ENCODE results near the gene C1orf105.

DNA sequence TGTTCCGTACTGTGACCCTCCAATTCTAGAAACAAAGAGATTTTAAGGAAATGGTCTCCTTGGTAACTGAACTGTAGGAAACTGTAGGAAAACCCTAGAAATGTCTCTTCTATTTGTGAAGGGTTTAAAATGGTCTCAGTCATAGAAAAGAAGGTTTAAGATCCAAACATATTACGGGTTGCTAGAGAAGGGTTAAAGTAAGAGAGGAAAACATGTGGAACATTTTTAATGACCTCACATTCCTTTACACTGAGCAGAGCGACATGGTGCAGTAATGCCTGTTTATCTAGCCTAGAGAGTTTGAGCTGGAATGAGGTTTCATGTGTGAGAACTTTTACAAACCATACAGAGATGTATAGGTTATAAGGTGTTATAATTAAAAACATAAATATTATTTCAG, 36.9 kb upstream of the C1orf105 start:
- TF ChIP-seq, protein P1, sequence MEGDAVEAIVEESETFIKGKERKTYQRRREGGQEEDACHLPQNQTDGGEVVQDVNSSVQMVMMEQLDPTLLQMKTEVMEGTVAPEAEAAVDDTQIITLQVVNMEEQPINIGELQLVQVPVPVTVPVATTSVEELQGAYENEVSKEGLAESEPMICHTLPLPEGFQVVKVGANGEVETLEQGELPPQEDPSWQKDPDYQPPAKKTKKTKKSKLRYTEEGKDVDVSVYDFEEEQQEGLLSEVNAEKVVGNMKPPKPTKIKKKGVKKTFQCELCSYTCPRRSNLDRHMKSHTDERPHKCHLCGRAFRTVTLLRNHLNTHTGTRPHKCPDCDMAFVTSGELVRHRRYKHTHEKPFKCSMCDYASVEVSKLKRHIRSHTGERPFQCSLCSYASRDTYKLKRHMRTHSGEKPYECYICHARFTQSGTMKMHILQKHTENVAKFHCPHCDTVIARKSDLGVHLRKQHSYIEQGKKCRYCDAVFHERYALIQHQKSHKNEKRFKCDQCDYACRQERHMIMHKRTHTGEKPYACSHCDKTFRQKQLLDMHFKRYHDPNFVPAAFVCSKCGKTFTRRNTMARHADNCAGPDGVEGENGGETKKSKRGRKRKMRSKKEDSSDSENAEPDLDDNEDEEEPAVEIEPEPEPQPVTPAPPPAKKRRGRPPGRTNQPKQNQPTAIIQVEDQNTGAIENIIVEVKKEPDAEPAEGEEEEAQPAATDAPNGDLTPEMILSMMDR (conservative IDR thresholded peaks at IDR 0.05; ENCODE audit: low read depth in 2 of 2): no peak
- TF ChIP-seq CREB1 (CRISPR knock-in tag; IDR thresholded peaks at IDR 0.05; ENCODE audit: low read depth) (no peak), POLR2AphosphoS5 (IDR thresholded peaks at IDR 0.05; ENCODE audit: low read depth) (no peak), ZNF331 (CRISPR knock-in tag; IDR thresholded peaks at IDR 0.05; ENCODE audit: low read depth) (no peak), EZH2phosphoT487 (IDR thresholded peaks at IDR 0.05; ENCODE audit: unreplicated experiment) (no peak), ETS1 (IDR thresholded peaks at IDR 0.05) (no peak), EZH2 (IDR thresholded peaks at IDR 0.05; ENCODE audit: low read depth, unreplicated experiment) (no peak), JUNB (IDR thresholded peaks at IDR 0.05; ENCODE audit: unreplicated experiment) (no peak), ZNF462 (CRISPR knock-in tag; IDR thresholded peaks at IDR 0.05) (no peak), ZNF114 (CRISPR knock-in tag; IDR thresholded peaks at IDR 0.05) (no peak), STAT1 (IDR thresholded peaks at IDR 0.05; ENCODE audit: unreplicated experiment) (no peak)
- TF ChIP-seq, protein P2, sequence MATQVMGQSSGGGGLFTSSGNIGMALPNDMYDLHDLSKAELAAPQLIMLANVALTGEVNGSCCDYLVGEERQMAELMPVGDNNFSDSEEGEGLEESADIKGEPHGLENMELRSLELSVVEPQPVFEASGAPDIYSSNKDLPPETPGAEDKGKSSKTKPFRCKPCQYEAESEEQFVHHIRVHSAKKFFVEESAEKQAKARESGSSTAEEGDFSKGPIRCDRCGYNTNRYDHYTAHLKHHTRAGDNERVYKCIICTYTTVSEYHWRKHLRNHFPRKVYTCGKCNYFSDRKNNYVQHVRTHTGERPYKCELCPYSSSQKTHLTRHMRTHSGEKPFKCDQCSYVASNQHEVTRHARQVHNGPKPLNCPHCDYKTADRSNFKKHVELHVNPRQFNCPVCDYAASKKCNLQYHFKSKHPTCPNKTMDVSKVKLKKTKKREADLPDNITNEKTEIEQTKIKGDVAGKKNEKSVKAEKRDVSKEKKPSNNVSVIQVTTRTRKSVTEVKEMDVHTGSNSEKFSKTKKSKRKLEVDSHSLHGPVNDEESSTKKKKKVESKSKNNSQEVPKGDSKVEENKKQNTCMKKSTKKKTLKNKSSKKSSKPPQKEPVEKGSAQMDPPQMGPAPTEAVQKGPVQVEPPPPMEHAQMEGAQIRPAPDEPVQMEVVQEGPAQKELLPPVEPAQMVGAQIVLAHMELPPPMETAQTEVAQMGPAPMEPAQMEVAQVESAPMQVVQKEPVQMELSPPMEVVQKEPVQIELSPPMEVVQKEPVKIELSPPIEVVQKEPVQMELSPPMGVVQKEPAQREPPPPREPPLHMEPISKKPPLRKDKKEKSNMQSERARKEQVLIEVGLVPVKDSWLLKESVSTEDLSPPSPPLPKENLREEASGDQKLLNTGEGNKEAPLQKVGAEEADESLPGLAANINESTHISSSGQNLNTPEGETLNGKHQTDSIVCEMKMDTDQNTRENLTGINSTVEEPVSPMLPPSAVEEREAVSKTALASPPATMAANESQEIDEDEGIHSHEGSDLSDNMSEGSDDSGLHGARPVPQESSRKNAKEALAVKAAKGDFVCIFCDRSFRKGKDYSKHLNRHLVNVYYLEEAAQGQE (IDR thresholded peaks at IDR 0.05; ENCODE audit: unreplicated experiment): no peak
